Esophagus squamous epithelium (tissue), 4 donors: ENCODE measurements around the gene ITGB2.

Source experiments
- POLR2A ChIP-seq, 4 donors: fragments of 450-650 bp; IDR thresholded peaks; one replicate each; pipeline ENCODE4 v1.6.1; 2017; ENCODE audit warnings: antibody characterized with exemption in 4 of 4, mild to moderate bottlenecking in 4 of 4, moderate library complexity in 3 of 4
- TF ChIP-seq, protein P1 (sequence below), 6 experiments: fragments of 450-650 bp in 4 of 6; fragments of 200-600 bp in 2 of 6; sonication (generic) in 2 of 6; IDR thresholded peaks; one replicate each; pipeline ENCODE4 v1.5.1; 2016 to 2019; ENCODE audit warnings: antibody characterized with exemption in 6 of 6, mild to moderate bottlenecking in 4 of 6, moderate library complexity in 4 of 6

DNA sequence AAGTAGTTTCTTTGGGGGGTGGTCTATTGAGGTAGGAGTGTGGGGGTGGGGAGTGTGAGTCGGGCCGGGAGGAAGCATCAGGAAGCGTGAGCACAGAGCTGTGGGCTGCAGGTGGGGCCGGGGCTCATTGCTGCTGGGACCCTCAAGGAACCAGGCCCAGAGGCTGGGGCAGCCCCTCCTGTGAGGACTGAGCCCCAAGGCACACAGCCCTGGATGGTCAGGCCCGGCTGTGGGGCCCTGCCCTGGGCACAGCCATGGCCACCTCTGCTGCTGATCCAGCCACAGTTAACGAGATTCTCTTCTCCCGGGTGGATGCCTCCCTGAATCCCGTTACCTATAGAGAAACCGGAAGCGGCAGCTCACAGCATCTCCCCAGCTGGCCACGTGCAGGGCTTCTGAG is 79.9 kb downstream of the ITGB2 start:
- TF ChIP-seq, protein P1, sequence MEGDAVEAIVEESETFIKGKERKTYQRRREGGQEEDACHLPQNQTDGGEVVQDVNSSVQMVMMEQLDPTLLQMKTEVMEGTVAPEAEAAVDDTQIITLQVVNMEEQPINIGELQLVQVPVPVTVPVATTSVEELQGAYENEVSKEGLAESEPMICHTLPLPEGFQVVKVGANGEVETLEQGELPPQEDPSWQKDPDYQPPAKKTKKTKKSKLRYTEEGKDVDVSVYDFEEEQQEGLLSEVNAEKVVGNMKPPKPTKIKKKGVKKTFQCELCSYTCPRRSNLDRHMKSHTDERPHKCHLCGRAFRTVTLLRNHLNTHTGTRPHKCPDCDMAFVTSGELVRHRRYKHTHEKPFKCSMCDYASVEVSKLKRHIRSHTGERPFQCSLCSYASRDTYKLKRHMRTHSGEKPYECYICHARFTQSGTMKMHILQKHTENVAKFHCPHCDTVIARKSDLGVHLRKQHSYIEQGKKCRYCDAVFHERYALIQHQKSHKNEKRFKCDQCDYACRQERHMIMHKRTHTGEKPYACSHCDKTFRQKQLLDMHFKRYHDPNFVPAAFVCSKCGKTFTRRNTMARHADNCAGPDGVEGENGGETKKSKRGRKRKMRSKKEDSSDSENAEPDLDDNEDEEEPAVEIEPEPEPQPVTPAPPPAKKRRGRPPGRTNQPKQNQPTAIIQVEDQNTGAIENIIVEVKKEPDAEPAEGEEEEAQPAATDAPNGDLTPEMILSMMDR (IDR thresholded peaks at IDR 0.05) = no peak
- no peak for TF ChIP-seq POLR2A (IDR thresholded peaks at IDR 0.05)
